ENCODE measurements around the gene NFATC3.

DNA sequence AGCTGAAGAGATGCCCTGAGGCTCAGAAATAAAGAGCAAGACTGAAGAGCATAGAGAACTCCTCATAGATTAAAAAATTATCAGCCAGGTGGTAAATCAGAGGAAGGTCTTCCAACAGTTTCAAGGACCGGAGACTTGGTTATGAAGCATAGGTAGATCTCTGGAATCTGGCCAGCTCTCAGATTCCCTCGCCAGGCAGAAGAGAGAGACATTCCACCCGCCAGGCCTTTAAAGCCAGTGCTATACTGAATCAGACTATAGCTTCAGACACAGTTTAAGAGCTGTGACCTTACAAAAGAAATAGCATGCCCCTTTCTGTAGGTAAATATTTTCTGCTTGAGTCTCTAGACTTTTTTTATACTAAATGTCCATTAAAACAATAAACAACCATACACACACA, 70.3 kb downstream of the NFATC3 start:
- TF ChIP-seq, protein P1, sequence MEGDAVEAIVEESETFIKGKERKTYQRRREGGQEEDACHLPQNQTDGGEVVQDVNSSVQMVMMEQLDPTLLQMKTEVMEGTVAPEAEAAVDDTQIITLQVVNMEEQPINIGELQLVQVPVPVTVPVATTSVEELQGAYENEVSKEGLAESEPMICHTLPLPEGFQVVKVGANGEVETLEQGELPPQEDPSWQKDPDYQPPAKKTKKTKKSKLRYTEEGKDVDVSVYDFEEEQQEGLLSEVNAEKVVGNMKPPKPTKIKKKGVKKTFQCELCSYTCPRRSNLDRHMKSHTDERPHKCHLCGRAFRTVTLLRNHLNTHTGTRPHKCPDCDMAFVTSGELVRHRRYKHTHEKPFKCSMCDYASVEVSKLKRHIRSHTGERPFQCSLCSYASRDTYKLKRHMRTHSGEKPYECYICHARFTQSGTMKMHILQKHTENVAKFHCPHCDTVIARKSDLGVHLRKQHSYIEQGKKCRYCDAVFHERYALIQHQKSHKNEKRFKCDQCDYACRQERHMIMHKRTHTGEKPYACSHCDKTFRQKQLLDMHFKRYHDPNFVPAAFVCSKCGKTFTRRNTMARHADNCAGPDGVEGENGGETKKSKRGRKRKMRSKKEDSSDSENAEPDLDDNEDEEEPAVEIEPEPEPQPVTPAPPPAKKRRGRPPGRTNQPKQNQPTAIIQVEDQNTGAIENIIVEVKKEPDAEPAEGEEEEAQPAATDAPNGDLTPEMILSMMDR (IDR thresholded peaks at IDR 0.05; ENCODE audit: low read length), result no peak
- TF ChIP-seq EZH2 (IDR thresholded peaks at IDR 0.05; ENCODE audit: borderline replicate concordance, low read length), result no peak
